Stimulated activated CD8-positive, alpha-beta memory T cell treated with anti-CD3 and anti-CD28 coated beads, Interleukin-15, amount 100 ng/mL, for 1 hour (primary cell): ENCODE measurements around the gene XPO1.

Experiments
- DNase-seq: peaks from one replicate; pipeline ENCODE4 v3.0.0-alpha.2; 2020; ENCODE audit warnings: low read depth

The XPO1 gene

DNA sequence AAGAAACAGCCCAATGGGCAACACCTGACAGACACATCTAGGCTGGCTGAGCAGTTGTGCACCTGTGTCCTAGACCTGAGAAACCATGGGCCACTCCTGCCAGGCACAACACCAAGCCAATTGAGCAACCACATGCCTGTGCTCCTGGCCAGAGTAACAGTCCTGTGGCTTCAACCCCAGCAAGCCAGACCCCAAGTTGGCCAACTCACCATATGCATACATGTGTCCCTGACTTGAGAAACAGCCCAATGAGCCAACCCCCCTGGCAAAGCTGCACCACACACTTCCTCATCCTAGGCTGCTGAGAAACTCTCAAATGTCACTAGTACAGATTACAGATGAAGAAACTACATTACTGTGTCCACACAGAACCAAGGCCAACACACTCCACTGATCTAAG is 103.8 kb downstream of the XPO1 start:
- DNase-seq: no peak

DNA sequence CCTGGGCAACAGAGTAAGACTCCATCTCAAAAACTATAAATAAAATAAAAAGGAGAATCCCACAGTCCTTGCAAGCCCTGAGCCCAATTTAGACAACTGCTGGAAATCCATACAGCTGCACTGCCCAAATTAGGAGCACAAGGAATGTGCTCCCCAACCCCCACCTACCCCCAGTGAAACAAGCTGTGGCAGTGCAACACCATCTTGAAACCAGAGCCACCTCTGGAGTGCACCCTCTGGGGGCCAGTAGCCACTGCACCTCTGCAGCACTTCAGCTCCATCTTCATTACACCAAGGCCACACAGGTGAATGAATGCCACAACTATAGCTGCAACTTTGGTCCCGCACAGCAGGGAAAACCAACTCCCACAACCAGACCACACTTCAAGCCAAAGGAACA is 104.5 kb downstream of the XPO1 start:
- DNase-seq: no peak

DNA sequence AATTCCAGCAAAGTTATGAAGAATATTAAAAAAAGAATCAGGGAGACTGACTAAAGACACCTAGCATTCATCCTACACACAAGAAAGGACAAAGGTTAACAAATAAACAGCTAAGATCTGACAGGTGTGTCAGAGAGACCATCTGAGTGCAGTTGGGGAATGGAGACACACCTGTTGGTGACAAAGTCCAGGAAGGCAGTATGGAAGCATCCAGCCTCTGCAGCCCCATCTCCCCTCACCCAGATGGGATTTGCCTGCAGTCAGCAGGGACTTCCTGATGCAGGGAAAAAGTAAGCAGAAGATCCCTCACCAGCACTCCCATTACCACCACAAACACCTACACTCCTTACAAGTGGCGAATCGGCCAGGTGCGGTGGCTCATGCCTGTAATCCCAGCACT is 105.2 kb downstream of the XPO1 start:
- DNase-seq: no peak

DNA sequence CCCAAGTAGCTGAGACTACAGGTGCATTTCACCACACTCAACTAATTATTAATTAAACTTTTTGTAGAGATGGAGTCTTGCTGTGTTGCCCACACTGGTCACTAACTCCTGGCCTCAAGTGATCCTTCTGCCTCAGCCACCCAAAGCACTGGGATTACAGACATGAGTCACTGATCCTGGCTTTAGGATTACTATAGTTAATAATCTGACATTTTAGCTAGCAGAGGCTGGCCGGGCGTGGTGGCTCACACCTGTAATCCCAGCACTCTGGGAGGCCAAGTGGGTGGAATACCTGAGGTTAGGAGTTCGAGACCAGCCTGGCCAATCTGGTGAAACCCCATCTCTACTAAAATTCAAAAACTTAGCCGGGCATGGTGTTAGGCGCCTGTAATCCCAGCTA is 106.8 kb downstream of the XPO1 start:
- no peak for DNase-seq
